SKM-1 treated with dmso at 0.1 percent for 144 hours (cell line): ENCODE results near the gene NCAPG2.
"Not testable (repeated sequence)": the region's sequence is repeated elsewhere in the genome, so short reads cannot be mapped to it uniquely, and the experiment has no call there.

Experiments
- DNase-seq: peaks from one replicate; lab custom pipeline; 2025; ENCODE audit not compliant: unreplicated experiment; lab: John Stamatoyannopoulos, UW

Gene NCAPG2

DNA sequence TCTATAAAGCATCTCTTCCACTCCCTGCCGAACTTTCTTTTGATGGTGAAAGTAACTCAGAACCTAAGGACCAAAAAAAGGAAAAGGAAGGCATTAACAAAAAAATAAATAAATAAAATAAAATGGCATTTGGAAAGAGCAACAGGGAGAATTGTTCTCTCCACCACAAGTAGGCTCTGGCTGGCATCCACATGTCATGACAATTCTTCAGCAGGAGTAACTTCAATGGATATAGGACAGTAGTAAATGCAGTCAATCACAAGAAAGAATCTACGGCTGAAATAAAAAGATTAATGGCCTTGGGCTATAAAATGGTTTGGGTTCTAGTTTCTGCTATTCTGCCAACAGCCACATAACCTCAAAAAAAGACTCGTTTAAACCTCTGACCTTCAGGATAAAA, 23.9 kb downstream of the NCAPG2 start:
- DNase-seq: no peak

DNA sequence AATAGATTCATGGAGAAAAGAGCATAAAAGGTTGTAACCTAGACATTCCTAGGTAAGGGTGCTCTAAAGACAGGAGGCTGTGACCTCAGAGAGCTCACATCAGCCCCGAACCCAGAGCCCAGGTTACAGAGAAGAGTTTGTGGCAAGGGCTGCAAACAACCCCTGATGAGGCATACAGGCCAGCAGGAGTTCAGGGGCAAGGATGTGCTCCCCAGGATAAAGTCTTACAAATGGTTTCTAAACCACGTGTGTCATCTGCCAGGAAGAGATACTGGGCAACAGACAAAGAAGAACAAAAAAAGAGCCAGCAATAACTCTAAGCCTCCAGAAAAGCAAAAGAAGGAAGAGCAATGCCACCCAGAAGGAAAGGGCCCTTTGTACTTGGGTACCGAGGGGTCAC, 27.7 kb downstream of the NCAPG2 start:
- DNase-seq: no peak

DNA sequence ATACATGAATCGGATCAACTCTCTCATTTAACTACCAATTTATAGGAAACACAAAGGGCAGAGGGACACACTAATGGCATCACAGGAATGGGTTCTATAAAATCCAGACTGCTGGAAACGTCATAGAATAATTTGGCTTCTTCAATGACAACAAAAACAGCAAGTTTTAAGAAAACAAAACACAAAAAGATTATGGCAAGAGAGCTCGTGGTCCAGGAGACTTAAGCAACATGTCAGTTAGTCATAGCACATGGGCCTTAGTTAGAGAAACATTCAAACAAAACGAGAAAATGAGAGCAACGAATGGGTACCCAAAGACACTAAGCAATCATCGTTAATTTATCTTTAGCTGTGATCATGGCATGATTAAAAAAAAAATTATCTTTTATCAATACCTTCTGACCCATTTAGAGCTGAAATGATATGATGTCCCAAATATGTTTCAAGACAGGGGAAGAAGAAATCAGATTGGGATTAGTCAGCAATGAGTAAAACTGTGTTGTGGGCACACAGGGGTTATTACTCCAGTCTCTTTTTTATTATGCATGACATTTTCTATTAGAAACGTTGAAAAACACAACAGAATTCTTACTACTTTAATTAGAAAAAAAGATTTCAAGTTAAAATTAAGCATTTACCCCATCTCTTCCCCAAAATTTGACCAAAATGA, 28.3 kb downstream of the NCAPG2 start:
- no peak for DNase-seq

DNA sequence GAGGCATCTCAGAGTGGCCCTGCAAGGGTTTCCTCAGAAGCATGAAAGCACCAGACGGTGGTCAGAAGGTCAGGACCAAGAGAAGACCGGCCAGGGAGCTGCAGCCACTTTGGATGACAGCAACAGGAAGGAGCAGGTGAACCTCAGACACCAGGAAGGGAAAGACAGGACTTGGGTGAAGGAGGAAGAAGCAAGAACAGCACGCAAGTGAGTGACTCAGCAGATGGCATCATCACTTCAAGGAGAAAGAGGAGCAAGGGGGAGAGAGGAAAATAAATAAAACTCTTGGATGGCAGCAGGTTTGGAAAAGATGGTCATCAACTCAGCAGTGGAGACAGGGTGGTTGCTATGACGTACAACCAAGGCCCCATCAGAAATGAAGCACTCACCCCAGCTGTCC, 31.6 kb downstream of the NCAPG2 start:
- no peak for DNase-seq

DNA sequence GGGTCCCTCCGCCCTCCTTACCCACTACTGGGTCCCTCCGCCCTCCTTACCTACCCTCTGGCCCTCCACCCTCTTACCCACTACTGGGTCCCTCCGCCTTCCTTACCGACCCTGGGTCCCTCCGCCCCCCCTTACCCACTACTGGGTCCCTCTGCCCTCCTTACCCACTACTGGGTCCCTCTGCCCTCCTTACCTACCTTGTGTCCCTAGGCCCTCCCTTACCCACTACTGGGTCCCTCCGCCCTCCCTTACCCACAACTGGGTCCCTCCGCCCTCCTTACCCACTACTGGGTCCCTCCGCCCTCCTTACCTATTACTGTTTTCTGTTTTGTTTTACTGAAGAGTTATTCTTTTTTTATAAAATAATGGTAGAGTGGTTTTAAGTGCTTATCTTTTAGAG, 36.5 kb downstream of the NCAPG2 start:
- DNase-seq: not testable (repeated sequence)

DNA sequence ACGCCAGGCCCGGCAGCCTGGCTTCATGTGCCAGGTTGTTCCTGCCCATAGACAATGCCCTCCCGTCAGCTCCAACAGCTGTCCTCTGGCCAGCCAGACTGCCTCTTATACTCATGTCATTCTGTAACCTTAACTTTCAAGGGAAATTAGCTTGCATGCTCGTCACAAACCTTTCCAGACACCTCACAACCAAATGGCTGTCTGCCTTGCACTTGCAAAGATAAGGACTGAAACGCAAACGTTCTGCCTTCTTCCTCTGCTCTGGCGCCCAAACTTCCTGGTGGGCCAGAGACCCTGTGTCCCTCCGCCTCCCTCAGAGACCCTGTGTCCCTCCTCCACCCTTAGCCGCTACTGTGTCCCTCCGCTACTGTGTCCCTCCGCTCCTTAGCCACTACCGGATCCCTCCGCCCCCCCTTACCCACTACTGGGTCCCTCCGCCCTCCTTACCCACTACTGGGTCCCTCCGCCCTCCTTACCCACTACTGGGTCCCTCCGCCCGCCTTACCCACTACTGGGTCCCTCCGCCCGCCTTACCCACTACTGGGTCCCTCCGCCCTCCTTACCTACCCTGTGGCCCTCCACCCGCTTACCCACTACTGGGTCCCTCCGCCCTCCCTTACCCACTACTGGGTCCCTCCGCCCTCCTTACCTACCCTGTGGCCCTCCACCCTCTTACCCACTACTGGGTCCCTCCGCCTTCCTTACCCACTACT, 37.5 kb downstream of the NCAPG2 start:
- DNase-seq: not testable (repeated sequence)

DNA sequence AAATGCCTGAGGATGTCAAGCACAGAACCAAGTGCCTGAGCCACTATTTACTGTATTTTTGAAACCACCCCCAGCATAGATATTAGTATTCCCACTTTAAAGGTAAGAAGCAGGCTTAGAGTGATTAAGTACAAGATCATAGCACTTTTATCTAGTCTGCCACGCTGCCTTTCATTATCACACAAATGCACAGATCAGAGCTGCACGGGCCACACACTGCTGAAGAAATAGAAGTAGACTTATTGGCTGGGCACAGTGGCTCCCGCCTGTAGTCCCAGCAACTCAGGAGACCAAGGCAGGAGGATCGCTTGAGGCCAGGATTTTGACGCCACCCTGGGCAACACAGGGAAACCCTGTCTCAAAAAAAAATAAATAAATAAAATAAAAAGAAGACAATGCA, 38.2 kb downstream of the NCAPG2 start:
- DNase-seq: no peak

DNA sequence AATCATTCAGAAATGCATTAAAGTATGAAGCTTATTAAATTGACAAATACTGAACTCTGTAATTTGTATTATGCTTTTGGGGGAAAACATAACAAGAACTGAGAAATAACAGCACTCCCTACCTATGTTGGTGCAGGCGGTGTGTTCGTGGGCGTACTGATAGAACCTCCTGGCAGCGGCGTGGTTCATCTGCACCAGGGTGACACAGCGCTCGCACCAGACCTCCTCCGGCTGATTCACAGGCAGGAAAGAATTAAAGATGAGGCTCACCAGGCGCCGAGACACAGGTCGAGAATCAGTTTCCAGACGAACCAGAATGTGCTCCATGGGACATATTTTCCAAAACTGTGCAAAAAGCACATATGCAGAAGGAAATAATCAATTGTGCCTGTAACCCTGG, 40.2 kb downstream of the NCAPG2 start:
- no peak for DNase-seq

DNA sequence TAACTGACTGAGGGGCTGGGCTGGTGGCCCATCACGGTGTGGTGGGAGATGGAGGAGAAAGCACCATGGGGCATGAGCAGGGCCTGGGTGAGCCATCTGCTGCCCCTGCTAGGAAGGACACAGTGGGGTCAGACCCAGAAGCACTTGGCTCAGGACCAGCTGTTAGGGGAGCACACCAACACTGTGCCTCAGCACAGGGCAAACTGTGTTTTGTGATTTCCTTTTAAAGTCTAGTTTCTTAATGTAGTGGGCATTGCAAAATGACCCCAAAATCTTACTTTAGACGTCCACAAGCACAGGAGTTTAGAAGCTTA, 41.2 kb downstream of the NCAPG2 start:
- no peak for DNase-seq

DNA sequence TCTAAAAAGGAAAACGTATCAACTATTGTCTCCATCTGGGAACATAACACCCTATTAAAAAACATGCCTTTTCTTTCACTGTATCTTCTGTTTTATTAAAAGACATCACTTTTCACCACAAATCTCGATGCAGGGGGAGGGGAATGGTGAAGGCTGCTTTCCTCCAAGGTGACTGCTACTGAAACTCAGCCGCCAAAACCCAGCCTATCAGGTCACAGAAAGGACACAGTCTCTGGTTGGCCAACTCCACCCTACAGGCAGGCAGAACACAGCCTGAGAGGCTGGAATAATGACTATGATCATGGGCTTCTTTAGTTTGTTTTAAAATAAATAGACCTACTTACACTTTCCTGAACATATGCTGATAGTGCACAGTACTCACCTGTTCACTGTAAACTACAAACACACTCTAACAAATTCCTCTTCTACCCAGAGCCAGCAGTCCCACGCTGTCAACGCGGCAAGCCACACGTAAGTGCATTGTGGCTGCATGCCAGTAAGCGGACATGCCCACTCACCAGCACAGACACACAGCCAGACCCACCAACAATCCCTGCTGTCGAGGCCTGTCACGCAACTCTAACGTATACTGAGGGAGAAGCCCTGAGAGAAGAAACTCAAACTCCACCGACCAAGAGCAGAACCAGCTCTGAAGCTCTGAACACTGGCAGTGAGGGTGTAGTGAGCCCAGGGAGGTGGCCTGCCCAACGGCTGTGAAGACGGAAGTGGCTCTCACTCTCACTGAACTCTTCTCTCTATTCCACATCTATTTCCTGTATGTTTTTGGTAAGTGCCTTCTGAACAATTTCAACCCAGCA, 41.8 kb downstream of the NCAPG2 start:
- DNase-seq: no peak

DNA sequence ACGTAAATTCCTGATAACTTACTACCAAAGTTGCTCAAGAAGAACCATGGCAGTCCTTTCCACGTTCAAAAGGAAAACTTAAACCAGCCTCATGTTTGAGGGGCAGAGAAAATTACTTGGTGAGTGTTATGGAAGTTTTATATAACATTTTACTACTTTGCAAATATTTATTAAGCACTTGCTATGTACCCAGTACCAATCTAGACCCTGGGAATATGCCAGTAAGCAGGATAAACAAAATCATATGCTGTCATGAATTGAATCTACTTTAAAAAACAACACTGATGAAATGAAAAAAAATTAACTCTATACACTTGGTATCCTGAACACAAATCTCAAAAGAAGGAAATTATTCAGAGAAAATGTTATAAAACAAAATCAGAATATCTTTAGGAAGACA, 46.1 kb downstream of the NCAPG2 start:
- no peak for DNase-seq

DNA sequence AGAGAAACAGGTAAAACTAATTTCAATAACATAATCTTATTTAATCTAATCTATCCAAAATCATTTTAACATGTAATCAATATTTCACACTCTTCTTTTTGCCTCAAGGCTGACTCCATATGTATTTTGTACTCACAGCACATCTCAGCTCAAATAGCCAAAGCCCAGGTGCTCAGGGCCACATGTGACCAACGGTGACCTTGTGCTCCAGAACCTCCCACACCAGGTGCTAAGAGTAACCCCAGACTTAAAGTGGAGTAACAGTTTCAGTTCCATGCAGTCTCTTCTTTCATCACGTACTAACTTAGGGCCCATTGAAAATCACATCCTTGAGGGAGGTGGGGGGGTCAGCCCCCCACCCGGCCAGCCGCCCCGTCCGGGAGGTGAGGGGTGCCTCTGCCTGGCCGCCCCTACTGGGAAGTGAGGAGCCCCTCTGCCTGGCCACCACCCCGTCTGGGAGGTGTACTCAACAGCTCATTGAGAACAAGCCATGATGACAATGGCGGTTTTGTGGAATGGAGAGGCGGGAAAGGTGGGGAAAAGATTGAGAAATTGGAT, 47.3 kb downstream of the NCAPG2 start:
- DNase-seq: no peak

DNA sequence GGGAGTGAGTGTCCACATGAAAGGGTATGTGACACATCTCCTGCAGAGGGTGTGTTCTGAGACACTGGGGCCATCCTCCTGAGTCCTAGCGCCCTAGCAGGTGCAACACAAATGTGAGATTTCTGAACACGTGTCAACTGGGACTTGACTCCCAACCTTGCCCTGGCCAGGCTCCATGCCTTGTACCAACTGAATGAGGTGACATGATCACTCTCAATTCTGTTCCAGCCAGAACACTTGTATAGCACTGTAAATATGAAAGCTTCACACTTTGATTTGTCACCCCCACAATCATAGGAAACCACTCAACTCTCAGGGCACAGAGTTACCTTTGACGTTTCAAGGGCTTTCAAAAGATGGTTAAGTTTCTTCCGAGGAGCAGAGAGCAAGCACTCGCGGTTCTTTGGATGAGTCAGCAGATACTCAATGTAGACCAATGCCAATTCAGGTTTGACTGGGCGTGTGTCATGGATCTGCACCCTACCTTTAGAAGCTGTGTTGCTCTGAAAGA, 48.6 kb downstream of the NCAPG2 start:
- no peak for DNase-seq

DNA sequence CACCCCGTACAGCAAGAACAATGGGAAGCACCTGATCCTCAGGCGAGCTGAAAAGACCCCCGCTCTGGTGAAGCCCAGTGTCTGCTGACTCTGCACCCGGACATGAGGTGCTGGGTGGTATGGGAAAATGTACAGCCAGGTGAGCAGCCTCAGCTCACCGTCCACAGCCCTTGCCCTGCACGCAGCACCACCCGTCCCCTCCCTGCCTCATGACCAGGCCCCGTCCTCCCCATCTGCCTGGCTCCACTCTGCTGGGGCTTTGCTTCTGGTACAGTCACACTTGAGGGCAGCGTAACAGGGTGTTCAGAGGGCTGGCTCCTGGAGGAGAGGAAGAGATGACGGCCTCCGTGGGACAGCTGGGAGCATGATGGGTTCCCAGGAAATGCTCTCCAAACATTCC, 49.1 kb downstream of the NCAPG2 start:
- DNase-seq: no peak

DNA sequence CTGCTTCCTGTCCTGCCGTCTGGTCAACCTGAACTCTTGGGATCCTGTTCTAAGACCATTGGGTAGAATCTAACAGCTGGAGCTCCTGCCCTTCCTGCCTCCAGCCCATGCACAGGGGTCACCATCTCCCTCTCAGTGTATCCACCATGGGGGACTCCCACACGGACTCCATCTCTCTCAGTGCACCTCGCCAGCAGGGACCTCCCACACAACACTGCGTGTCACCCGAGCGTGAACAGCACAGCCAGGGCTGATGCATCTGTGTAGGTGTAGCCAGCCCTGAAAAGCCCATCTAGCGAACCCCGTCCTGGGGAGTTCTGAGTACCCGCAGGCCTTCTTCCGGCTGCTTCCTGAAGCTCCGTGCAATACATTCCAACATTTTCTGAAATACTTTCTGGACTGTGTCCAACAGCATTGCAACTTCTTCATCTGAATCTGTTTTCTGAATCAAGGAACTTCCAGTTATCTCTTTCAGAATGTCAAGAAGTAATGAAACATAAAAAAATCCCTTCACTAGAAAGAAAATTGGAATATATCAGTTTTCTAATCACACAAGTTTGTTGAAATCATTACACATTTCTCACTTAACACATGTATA, 52.5 kb downstream of the NCAPG2 start:
- DNase-seq: no peak

DNA sequence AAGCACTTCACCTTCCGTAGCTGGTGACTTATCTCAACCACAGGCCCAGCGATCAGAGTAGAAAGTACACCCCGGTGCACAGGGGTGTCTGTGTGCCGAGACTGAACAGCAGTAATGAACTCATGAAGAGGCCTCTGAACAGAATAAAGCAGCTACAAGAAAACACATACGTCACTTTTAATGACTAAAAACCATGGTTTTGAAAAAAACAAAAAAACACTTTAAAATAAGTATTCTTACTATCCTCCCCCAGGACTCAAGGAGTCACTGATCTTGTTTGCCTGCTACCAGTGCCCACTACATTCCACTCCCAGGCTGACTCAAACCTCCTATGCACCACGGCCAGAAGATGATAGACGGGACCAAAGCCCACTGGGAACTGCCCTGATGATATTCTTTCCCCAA, 53.8 kb downstream of the NCAPG2 start:
- DNase-seq: no peak

DNA sequence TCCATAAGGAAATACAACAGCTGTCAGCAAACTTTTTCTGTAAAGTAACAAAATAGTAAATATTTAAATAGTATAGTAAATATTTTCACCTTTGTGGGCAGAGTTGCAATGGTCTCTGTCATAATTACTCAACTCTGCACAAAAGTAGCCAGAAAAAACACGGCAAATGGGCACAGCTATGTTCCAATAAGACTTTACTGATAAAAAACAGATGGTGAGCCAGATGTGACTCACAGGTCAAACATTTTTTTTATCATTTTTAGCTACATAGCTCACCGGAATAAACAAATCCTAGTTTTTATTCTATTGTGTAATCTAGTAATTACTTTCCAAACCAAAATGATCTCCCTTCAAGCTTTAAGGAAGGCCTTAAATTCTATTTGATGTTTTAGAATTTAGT, 55.3 kb downstream of the NCAPG2 start:
- DNase-seq: no peak

DNA sequence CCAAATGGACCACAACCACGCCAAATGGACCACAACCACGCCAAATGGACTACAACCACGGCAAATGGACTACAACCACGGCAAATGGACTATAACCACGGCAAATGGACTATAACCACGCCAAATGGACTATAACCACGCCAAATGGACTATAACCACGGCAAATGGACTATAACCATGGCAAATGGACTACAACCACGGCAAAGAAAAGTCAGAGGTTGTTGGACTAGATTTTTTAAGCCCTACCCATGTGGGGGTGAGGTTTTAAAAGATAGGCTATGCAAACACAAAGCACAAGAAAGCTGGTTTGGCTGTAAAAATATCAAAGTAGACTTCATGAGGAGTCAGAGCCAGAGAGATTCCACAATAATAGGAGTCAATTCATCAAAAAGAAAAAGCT, 55.8 kb downstream of the NCAPG2 start:
- DNase-seq: no peak

DNA sequence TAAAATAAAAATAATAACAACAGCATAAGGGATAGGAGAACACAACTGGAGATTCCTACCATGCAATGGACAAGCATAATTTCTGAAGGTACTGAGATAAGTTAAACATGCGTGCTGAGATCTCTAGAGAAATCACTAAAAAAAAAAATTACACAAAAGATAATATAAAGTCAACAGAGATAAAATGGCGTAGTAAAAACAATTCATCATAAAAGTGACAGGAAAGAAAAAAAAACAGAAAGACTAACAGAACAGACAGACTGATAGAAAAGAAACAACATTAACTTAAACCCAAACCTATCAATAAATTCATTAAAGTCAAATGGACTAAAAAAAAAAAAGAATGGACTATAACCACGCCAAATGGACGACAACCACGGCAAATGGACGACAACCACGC, 56.4 kb downstream of the NCAPG2 start:
- DNase-seq: no peak

DNA sequence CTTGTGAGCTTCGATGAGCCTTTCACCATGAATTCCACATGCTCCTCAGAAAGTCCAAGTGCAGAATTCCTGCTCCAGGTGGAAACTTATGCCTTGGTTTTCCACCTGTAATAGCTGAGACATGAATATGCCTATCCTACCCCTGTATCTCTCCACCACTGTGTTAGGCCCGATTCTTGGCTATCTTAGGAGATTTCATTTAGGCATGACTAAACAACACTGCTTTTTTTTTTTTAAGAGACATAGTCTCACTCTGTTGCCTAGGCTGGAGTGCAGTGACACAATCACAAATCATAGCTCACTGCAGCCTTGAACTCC, 57.2 kb downstream of the NCAPG2 start:
- no peak for DNase-seq

DNA sequence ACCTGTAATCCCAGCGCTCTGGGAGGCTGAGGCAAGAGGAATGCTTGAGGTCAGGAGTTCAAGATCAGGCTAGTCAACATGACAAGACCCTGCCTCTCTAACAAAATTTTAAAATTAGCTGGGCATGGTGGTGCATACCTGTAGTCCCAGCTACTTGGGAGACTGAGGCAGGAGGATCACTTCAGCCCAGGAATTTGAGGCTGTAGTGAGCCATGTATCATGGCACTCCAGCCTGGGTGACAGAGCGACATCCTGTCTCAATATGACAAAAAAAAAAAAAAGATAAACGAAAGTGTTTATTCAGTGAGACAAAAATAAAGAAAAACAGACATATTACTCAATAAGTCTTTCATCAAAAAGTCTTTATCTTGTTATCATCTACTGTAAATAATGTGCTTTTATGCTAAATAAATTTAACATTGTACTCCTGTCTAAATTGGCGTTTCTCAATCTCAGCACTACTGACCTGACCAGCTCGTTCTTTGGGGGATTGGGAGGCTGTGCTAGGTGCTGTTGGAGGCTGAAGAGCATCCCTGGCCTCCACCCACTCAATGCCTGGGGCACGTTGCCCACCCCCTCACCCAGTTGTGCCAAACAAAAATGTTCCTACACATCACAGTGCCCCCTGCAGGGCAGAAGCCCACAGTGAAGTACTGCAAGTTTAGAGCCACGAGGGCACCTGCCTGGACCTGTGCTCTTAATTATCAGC, 57.7 kb downstream of the NCAPG2 start:
- no peak for DNase-seq
